ENCODE results near the gene MX2. TPM values are rescaled to one million over a fixed set of nuclear protein-coding genes. Genes with fewer than 3 reads are reported as not detected.

Gene MX2
- total and polyA plus RNA-seq, 10 of the 15 experiments (the other 5 are each of a cell fraction or from before 2014, with no cell fraction given), result 10.5 to 167 (median 46.1) TPM

GRCh38 chr21:41367945-41368734, 6.3 kb downstream of the MX2 start (continued):
- peak; percentile 57 for TF ChIP-seq USF1 (IDR thresholded peaks at IDR 0.05; ENCODE audit: borderline replicate concordance, extremely low read length, insufficient read depth, low read depth, low read length)
- TF ChIP-seq SPI1 (IDR thresholded peaks at IDR 0.05; ENCODE audit: borderline replicate concordance, insufficient read depth, low read depth, low read length), result peak; percentile 97
- TF ChIP-seq IRF3 (IDR thresholded peaks at IDR 0.05), result no peak
- TF ChIP-seq E2F4 (IDR thresholded peaks at IDR 0.05; ENCODE audit: low read depth, low read length), result no peak
- TF ChIP-seq SIX5 (IDR thresholded peaks at IDR 0.05; ENCODE audit: low read depth, low read length, severe bottlenecking), result no peak
- no peak for TF ChIP-seq RBBP5 (conservative IDR thresholded peaks at IDR 0.05)
- TF ChIP-seq ATF3 (IDR thresholded peaks at IDR 0.05; ENCODE audit: borderline replicate concordance, extremely low read depth, low read depth, low read length), result no peak
- no peak for TF ChIP-seq HDAC2 (IDR thresholded peaks at IDR 0.05)
- no peak for TF ChIP-seq CTCF (IDR thresholded peaks at IDR 0.05 in 2 of 3, conservative IDR thresholded peaks at IDR 0.05 in 1 of 3; ENCODE audit: control insufficient read depth in 2 of 3, extremely low read depth in 1 of 3, insufficient read depth in 1 of 3, low read depth in 3 of 3, low read length in 3 of 3)
- TF ChIP-seq NR2C1 (IDR thresholded peaks at IDR 0.05), result no peak
- TF ChIP-seq STAT1 (conservative IDR thresholded peaks at IDR 0.05), result 0 out of 2 replicates have a peak, but pooled peaks have one; percentile 55
- TF ChIP-seq EED (IDR thresholded peaks at IDR 0.05; ENCODE audit: low read depth), result peak; percentile 65
- TF ChIP-seq ZNF592 (IDR thresholded peaks at IDR 0.05), result no peak
- no peak for TF ChIP-seq MYB (IDR thresholded peaks at IDR 0.05; ENCODE audit: borderline replicate concordance, low read depth, low read length)
- no peak for TF ChIP-seq TCF7 (IDR thresholded peaks at IDR 0.05; ENCODE audit: borderline replicate concordance)
- TF ChIP-seq RFX5 (IDR thresholded peaks at IDR 0.05; ENCODE audit: low read depth, low read length), result no peak
- no peak for TF ChIP-seq SIN3A (IDR thresholded peaks at IDR 0.05; ENCODE audit: low read depth, low read length)
- no peak for TF ChIP-seq ZZZ3 (IDR thresholded peaks at IDR 0.05; ENCODE audit: control insufficient read depth, insufficient read length, low read depth)
- TF ChIP-seq YY1 (IDR thresholded peaks at IDR 0.05; ENCODE audit: low read depth, low read length), result peak; percentile 33; the same call in 1 of the 2 replicates
- no peak for TF ChIP-seq SREBF1 (IDR thresholded peaks at IDR 0.05; ENCODE audit: low read length)

Data from GM12878 (cell line).